GM19395 (cell line): ENCODE measurements around the gene SHROOM2.
"Not testable (repeated sequence)": the region's sequence is repeated elsewhere in the genome, so short reads cannot be mapped to it uniquely, and the experiment has no call there.

Source experiments
- ATAC-seq: cut with Tn5 transposase; IDR thresholded peaks from one replicate; pipeline ENCODE4 v1.9.1; 2021; ENCODE audit warnings: mild to moderate bottlenecking, moderate library complexity; ENCODE audit not compliant: unreplicated experiment

The SHROOM2 gene

GRCh38 chrX:9775930-9776329 is 10.3 kb upstream of the SHROOM2 start:
- ATAC-seq = no peak

- ATAC-seq = no peak
Observed at GRCh38 chrX:9781941-9782340, 4.3 kb upstream of the SHROOM2 start.

- no peak for ATAC-seq
Observed at GRCh38 chrX:9784332-9784731, 1.9 kb upstream of the SHROOM2 start.

DNA sequence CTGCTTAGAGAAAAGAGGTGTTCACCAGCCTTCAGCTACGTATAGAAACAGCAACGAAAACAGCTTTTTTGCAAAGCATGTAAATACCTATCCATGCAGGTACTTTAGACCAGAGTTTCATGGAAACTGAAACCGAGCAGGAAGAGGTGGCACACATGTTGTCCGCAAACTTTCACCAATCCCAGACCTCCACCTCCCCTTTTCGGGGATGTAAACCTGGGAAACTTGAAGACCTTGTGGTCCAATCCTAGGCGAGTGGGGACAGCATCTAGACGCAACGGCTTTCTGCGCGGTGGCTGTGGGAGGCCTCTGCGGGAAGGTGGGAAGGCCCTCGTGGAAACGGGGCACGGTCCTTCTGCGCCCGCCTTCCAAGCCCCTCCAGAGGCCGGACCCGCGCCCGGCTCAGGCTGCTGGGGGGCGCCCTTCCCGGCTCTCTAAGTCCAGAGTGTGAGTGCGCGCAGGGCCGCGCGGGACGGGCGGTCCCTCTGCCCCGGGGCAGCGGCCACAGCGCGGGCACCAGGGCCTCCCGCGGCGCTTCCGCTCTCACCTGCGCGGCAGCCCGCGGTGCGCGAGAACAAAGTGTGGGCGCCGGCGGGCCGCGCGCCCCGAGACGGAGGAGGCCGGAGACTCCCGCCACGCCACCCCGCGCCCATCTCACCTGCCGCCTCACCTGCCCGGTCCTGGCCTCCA is 830 bp upstream of the SHROOM2 start:
- no peak for ATAC-seq

GRCh38 chrX:9786798-9787635 is 788 bp downstream of the SHROOM2 start:
- no peak for ATAC-seq

- no peak for ATAC-seq
Observed at GRCh38 chrX:9788911-9789310, 2.7 kb downstream of the SHROOM2 start.

DNA sequence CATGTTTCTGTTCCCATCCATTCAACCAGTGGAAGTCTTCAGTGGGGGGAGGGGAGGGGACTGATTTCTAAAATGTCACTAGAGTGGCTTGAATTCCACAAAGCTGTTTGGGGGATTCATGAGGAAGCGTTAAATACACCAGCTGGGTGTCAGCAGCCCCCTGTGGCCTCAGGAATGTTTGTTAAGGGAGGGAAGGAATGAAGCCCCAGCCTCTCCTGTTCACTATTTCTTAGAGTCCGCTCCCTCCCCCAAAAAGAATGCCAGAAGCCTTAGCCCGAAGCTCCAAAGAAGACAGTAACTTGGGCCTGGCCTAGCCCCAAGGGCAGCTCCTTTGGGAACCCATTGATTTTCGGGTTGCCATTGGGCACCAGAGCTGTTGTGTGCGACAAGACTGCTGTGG is 3.3 kb downstream of the SHROOM2 start:
- no peak for ATAC-seq

GRCh38 chrX:9790866-9791265 is 4.6 kb downstream of the SHROOM2 start:
- ATAC-seq = no peak

DNA sequence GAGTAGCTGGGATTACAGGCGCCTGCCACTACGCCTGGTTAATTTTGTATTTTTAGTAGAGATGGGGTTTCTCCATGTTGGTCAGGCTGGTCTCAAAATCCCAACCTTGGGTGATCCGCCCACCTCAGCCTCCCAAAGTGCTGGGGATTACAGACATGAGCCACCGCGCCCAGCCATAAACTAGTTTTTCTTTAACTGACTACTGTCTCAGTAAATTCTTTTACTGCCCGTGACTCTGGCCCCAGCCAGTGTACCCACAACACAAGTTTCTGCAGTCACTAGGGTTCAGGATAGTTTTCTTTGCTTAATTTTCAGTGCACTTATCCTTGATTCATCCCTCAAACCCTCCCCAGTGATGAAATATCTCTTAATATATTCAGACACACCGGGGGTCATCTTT is 8.3 kb downstream of the SHROOM2 start:
- ATAC-seq = no peak

DNA sequence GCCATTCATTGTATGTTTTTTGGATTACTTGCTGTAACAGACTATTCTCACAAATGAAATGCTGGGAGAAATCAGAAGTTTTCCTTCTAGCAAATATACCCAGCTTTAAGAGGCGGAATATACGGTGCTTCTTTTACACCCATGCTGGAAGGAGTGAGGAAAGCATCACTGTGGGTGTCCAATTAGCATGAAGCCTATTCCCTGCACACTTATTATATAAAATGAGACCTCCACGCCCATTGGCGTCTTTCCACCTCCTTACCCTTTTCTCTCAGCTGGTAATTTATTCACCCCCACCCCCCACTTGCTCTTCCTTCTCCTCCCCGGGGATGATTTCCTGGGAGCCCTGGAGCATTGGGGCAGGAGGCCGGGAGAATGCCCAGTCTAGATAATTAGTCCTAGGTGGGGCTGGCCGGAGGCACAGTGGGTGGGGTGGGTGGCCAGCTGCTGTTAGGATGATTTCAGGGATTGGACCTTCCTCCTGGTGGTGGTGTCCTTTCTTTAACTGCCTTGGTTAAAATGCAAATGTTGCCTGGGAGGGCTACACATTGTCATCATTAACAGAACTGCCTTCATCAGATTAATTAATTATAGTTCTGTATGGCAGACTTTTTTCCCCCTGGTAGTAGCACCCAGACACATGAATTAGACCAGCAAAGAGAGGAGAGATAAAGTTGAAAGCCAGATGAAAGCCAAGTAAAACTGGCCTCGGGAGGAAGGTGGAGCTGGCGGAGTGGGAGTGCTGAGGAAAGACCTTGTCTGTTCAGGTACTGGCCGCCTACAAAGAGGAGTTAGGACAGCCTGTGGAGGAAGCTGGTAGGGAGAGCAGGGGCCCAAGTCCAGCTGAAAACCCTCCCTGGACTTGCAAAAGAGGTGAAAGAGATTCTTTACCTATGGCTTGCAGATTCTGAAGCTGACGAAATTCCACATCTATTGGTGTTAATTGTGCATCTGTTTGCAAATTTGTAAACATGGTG is 11.4 kb downstream of the SHROOM2 start:
- no peak for ATAC-seq

DNA sequence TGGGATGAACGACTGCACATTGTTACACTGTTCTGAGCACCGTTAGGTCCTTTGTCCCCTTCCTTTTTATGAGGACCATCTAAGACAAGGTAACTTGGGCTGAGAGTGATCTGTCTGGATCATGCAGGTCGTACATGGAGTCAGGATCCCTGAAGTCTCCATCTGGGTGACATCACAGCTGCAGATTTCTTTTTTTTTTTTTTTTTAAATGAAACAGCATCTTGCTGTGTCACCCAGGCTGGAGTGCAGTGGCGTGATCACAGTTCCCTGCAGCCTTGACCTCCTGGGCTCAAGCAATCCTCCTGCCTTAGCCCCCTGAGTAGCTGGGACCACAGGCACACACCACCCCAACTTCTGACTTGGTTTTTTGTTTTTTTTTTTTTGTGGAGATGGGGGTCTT is 16.5 kb downstream of the SHROOM2 start:
- ATAC-seq = no peak

GRCh38 chrX:9804444-9804843 is 18.2 kb downstream of the SHROOM2 start:
- no peak for ATAC-seq

- ATAC-seq = no peak
Observed at GRCh38 chrX:9805956-9806355, 19.7 kb downstream of the SHROOM2 start.

GRCh38 chrX:9807355-9808182 is 21.3 kb downstream of the SHROOM2 start:
- ATAC-seq = no peak

DNA sequence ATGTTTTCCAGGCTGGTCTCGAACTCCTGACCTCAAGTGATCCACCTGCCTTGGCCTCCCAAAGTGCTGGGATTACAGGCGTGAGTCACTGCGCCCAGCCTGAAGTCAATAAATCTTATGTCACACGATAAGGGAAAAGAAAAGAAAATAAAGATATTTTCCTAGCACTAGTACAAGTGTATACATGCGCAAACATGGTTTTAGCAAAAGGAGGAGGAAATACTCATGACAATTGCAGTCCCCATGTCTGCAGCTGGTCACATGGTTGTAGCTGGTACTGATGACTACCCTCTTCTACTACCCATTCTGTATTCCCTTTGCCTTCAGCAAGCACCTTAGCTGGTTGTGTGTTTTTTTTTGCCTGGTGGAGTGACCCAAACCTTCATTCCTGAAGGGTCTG is 23.6 kb downstream of the SHROOM2 start:
- ATAC-seq = not testable (repeated sequence)

DNA sequence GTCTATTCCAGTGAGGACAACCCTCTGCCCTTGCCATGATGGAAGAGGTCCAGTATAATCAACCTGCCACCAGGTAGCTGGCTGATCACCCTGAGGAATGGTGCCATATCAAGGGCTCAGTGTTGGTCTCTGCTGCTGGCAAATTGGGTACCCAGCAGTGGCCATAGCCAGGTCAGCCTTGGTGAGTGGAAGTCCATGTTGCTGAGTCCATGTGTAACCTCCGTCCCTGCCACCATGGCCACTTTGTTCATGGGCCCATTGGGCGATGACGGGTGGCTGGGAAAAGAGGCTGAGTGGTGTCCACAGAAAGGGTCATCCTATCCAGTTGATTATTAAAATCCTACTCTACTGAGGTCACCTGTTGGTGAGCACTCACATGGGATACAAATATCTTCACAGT is 24.9 kb downstream of the SHROOM2 start:
- ATAC-seq = not testable (repeated sequence)

DNA sequence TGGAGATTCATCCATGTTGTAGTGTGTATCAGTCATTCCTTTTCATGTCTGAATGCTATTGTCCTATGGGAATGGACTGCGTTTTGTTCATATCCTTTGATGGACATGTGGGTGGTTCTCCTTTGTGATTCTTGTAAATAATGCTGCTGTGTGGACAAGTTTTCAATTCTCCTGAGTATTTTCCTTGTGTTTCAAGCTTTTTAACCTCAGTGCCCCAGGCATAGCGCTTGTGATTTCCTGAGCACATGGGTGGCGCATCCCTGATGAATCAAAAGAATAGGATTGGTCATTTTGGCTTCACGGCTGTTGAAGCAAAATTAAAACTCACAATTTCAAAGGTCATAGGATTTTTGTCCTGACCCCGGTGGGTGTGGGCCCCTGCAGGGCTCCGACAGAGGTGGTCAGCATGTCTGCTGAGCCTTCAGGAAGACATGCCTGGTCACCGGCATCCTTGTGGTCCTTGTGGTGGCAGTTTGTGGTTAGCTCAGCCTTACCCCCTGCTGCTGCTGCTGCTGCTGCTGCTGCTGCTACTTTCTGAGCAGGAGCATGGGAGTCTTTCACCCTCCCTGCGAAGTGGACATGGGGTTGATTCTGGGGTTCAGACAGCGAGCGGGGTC is 30.0 kb downstream of the SHROOM2 start:
- no peak for ATAC-seq

DNA sequence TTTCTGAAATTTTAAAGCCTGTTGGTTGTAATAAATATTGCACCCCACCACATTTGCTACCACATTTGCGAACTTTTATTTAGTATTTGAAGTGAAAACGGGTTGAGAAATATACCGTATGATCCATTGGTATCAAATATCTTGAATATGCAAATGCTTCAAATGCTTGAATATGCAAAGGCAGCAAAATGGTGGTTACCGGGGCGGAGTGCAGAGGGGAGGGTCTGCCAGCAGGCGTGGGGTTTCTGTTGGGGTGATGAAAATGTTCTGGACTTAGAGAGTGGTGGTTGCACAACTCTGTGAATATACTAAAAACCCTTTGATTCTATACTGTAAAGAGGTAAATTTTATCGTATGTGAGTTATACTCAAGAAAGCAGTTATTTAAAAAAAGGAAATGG is 35.3 kb downstream of the SHROOM2 start:
- no peak for ATAC-seq

GRCh38 chrX:9824554-9824953 is 38.3 kb downstream of the SHROOM2 start:
- ATAC-seq = no peak
